ACC112 (cell line): Measurements from ENCODE around the gene IRGQ.

Source experiments
- H2AFZ ChIP-seq: fragments of 200-600 bp; sonication (generic); one replicate; pipeline ENCODE4 v1.6.0; 2017; ENCODE audit warnings: antibody characterized with exemption, low read length; ENCODE audit not compliant: unreplicated experiment
- H3K27ac ChIP-seq: fragments of 200-600 bp; sonication (generic); 2 replicates; pipeline ENCODE4 v1.5.1; 2014; ENCODE audit warnings: low read depth, mild to moderate bottlenecking, antibody characterized with exemption, low read length, moderate library complexity
- H3K27me3 ChIP-seq: fragments of 200-600 bp; sonication (generic); 2 replicates; pipeline ENCODE4 v1.6.1; 2014; ENCODE audit warnings: mild to moderate bottlenecking, antibody characterized with exemption, low read length, moderate library complexity, mixed read lengths; ENCODE audit not compliant: insufficient read depth
- H3K36me3 ChIP-seq: fragments of 200-600 bp; sonication (generic); 2 replicates; pipeline ENCODE4 v1.6.1; 2016; ENCODE audit warnings: mild to moderate bottlenecking, antibody characterized with exemption, low read length, moderate library complexity, mixed read lengths; ENCODE audit not compliant: insufficient read depth
- H3K4me1 ChIP-seq: fragments of 200-600 bp; sonication (generic); one replicate; pipeline ENCODE4 v1.6.1; 2016; ENCODE audit warnings: low read length, mixed read lengths; ENCODE audit not compliant: insufficient read depth, unreplicated experiment, control insufficient read depth
- H3K4me3 ChIP-seq: fragments of 200-600 bp; sonication (generic); 2 replicates; pipeline ENCODE4 v1.5.1; 2014; ENCODE audit warnings: mild to moderate bottlenecking, low read depth, low read length
- H3K79me2 ChIP-seq: fragments of 200-600 bp; sonication (generic); one replicate; pipeline ENCODE4 v1.6.0; 2016; ENCODE audit warnings: low read length; ENCODE audit not compliant: control insufficient read depth, unreplicated experiment, insufficient read depth

Gene IRGQ

DNA sequence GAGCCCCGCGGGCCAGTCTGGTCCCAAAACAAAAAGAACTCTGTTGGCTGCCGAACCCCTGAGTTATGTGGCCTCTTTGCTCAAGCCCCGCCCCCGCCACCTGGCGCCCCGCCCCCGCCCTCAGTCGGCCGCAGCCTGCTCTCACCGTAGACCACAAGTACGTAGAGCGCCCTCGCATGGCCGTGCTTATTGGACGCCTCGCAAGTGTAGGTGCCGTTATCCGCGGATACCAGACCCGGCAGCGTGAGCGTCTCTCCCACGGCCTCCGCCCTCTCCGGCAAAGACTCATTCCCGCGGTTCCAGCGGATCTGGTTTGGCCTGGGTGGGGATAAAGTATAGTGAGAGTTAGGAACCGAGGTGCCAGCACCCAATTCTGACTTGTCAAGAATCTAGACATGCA lies 29.0 kb upstream of the IRGQ start:
- no peaks in the 10 kb centered on the region for H3K36me3 ChIP-seq
- peaks cover 6% of the 10 kb centered on the region for H3K79me2 ChIP-seq
- H3K4me1 ChIP-seq = peaks cover 6% of the 10 kb centered on the region
- H3K4me3 ChIP-seq = no peak overlapping the region
- H3K27me3 ChIP-seq = no peaks in the 10 kb centered on the region
- H2AFZ ChIP-seq = no peak overlapping the region
- no peak overlapping the region for H3K27ac ChIP-seq

DNA sequence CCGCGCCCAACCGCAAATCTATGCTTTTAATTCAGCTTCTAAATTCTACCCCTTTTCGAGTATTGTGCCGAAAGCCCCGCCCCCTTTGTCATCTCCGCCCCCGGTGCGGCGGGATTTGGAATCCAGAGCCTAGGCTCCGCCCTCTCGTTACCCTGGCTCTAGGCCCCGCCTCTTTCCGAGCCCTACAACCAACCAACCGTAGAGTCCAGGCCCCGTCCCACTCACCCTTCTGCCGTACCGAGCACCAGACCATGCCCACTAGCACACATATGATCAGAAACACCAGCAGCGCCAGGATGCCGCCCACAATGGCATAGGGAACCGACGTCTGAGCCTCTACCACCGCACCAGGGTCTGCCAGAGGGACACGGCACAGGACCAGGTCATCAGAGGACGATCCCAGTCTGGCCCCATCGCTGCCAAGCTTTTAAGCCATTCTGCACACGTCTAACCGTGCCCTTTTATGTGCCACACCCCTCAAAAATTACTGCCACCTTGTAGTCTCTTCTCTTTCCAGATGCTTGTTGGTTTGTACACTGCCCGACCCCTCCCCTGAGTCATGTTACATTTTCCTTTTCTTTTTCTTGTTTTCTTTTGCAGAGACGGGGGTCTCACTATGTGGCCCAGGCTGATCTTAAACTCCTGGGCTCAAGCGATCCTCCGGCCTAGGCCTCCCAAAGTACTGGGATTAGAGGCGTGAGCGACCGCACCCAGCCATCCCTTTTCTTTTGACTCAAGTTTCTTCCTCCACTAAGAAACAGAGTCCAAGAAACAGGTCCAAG lies 28.1 kb upstream of the IRGQ start:
- H2AFZ ChIP-seq = no peak overlapping the region
- peaks cover 7% of the 10 kb centered on the region for H3K79me2 ChIP-seq
- H3K4me1 ChIP-seq = peaks cover 6% of the 10 kb centered on the region
- H3K36me3 ChIP-seq = no peaks in the 10 kb centered on the region
- H3K27me3 ChIP-seq = no peaks in the 10 kb centered on the region
- H3K4me3 ChIP-seq = no peak overlapping the region
- no peak overlapping the region for H3K27ac ChIP-seq

DNA sequence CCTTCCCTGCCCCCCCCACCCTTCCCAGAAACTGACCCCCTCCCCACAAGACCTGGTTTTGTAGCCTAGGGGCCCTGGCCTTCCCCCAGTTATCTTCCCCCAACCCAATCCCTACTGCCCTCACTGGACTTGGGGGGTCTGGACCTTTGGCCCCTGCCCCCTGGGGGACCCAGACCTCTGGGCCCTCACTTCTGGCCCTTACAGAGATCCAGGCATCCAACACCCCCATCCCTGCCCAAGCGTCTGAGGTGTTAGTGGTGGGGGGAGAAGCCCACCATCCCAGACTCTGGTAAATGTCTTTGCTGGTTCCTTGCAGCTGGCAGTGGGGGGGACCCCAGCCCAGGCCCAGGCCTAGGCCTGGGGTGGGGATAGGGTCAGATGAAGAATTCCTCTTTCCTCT lies 27.0 kb upstream of the IRGQ start:
- H3K79me2 ChIP-seq = peaks cover 10% of the 10 kb centered on the region
- no peak overlapping the region for H2AFZ ChIP-seq
- no peaks in the 10 kb centered on the region for H3K36me3 ChIP-seq
- peaks cover 6% of the 10 kb centered on the region for H3K4me1 ChIP-seq
- H3K27me3 ChIP-seq = no peaks in the 10 kb centered on the region
- no peak overlapping the region for H3K27ac ChIP-seq
- H3K4me3 ChIP-seq = no peak overlapping the region

DNA sequence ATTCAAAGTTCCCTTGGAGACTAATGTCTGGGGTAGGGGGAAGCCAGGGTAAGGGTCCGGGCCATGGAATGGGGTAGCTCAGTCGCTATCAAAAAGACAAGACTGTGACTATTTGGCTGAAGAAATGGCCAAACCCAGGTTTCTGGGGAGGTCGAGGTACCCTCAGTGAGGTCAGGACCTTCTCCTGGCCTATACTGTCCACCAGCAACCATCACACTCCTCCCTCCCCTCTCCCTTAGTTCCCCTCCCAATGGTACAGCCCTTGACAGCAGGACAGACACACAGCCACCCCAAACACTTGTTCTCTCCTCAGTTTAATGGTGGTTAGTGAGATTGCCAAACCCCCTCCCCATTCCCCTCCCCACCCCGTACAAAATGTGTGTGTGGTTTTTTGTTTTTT lies 26.1 kb upstream of the IRGQ start:
- H3K27me3 ChIP-seq = no peaks in the 10 kb centered on the region
- H3K4me3 ChIP-seq = no peak overlapping the region
- H2AFZ ChIP-seq = no peak overlapping the region
- H3K36me3 ChIP-seq = no peaks in the 10 kb centered on the region
- peaks cover 16% of the 10 kb centered on the region for H3K79me2 ChIP-seq
- no peak overlapping the region for H3K27ac ChIP-seq
- H3K4me1 ChIP-seq = peaks cover 6% of the 10 kb centered on the region

DNA sequence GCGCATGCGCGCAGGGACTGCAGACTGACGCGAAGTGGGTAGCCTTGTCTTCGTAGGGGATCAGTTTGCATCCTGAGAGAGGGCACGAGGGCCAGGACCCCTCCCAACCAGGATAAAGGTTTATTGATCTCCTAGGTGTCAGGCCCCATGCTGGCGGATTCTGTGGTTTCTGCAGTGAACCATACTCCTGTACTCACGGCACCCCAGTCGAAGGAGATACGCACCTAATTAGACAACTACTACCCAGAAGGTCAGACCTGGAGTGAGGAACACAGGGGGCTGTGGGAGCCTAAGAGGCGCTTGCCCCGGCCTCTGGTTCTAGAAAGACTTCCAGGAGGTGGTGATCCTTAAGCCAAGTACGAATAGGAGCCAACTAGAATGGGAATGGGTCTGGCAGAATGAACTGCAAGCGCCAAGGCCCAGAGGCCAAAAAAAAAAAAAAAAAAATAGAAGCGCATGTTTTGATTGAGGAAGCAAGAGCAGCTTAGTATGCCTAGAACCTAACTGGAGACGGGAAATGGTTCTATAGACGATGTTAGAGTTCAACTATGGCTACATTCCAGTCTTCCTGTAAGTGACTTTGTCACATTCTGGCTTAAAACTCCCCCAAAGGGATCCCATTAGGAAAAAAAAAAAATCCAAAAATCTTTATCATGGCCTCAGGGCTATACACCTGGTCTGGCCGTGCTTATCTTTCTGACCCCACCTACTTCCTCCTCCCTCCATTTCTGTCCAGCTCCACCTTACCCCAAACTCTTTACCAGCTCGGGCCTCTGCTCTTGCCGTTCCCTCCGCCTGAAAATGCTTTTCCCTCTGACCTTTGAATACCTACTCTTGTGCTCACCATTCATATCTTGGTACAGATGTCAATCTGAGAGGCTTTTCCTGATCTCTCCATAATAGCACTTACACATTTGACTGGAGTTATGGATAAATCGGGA lies 24.4 kb upstream of the IRGQ start:
- Histone ChIP-seq H3K27me3 (no peaks in the 10 kb centered on the region), H3K36me3 (no peaks in the 10 kb centered on the region), H3K4me1 (peaks cover 6% of the 10 kb centered on the region), H2AFZ (no peak overlapping the region), H3K79me2 (peaks cover 21% of the 10 kb centered on the region), H3K4me3 (peak overlapping the region; percentile 79), H3K27ac (peak overlapping the region; percentile 75)

DNA sequence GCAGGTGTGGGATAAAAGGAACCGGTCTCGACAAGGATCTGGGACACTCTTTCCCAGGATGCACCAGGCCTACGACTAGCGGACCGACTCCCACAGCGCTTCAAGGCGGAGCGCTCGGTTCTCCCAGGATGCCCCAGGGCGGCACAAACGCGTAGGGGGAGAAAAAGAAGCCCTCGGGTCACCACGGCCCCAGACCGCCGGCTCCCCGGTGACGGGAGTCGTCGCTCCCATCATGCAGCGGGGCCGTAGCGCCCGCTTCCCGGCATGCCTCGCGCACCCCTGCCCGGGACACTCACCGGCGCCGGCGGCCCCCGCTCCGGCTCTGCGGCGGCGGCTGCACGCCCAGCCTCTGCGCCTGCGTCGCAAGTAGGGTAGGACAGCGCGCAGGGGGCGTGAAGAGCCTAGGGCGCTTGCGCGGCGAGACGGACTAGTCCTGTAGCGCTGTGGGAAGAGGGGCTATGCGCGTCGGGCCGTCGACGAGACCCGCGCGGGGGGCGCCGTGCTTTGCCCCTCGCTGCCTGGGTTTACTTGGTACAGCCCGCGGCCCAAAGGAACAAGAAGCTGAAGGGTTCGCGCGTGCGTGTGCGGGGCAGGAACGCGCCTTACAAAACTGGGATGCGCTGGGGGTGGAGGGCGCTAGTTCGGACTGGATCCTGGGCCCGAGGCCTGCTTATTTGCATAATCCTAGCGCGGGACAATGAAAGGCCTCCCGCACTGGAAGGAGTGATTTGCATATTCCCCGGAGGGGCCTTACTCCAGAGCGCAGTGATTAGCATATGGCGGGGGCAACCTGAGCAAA lies 23.5 kb upstream of the IRGQ start, which contains the start of gene ZNF428:
Gene ZNF428, minus strand, starts transcription at position 368 of the 799 bp plus-strand sequence. CDS start 5,325 bp downstream, outside the sequence.
- Histone ChIP-seq H3K4me1 (peaks cover 6% of the 10 kb centered on the region), H3K4me3 (peak within 1 kb of the TSS; percentile 79), H3K27ac (peak within 1 kb of the TSS; percentile 75), H2AFZ (peak within 1 kb of the TSS; percentile 95), H3K36me3 (no peaks in the 10 kb centered on the region), H3K79me2 (peaks cover 23% of the 10 kb centered on the region), H3K27me3 (no peaks in the 10 kb centered on the region)

DNA sequence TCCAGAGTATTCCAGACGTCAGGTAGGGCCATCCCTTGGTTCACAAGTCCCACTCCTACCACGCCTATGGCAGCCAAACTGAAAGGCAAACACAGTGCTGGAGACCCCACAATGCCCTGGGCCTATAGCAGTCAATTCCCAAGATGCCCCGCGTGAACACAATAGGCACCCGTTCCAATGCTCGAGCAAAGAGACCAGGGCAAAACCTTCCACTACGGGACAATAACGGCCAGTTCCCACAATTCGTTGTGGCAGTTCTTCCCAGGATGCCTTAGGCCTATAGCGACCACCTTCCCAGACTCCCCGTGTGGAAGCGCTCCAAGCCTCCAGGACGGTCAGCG lies 23.0 kb upstream of the IRGQ start:
- no peaks in the 10 kb centered on the region for H3K27me3 ChIP-seq
- peak overlapping the region; percentile 75 for H3K27ac ChIP-seq
- peak overlapping the region; percentile 95 for H2AFZ ChIP-seq
- H3K4me1 ChIP-seq = peaks cover 6% of the 10 kb centered on the region
- no peaks in the 10 kb centered on the region for H3K36me3 ChIP-seq
- peaks cover 23% of the 10 kb centered on the region for H3K79me2 ChIP-seq
- H3K4me3 ChIP-seq = peak overlapping the region; percentile 79

DNA sequence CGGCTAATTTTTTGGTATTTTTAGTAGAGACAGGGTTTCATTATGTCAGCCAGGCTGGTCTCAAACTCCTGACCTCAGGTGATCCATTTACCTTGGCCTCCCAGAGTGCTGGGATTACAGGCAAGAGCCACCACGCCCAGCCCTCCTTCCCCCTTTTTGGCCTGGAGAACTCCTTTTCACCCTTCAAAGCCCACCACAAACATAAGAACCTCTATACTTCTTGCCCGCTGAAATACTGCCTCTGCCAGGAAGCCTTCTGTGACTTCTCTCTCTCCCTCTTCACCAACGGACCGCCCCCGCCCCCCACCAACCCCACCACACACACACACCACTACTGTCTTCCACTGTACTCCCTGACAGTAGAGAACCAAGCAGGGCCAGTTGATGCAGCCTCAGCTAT lies 21.0 kb upstream of the IRGQ start:
- no peak overlapping the region for H3K4me3 ChIP-seq
- peaks cover 23% of the 10 kb centered on the region for H3K79me2 ChIP-seq
- H3K4me1 ChIP-seq = peaks cover 6% of the 10 kb centered on the region
- no peaks in the 10 kb centered on the region for H3K36me3 ChIP-seq
- no peak overlapping the region for H3K27ac ChIP-seq
- H3K27me3 ChIP-seq = no peaks in the 10 kb centered on the region
- H2AFZ ChIP-seq = no peak overlapping the region

DNA sequence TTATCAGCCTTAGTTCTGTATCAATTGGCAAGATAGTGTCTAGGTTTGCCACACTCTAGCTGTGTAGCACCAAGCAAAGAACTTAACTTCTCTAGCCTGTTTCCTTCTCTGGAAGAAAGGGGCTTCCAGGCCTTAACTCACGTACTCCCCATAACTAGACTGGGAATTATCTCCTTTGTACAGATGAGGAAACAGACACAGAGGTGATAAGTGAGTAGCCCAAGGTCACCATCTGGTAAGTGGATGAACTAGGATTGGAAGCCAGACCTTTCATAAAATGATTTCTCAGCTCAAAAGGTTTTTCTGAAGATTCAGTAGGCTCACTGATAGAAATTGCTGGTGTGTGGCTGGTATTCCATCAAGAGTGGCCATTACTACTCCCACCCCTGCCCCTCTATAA lies 20.4 kb upstream of the IRGQ start:
- Histone ChIP-seq H2AFZ (no peak overlapping the region), H3K79me2 (peaks cover 23% of the 10 kb centered on the region), H3K36me3 (no peaks in the 10 kb centered on the region), H3K27ac (no peak overlapping the region), H3K4me1 (peaks cover 6% of the 10 kb centered on the region), H3K27me3 (no peaks in the 10 kb centered on the region), H3K4me3 (no peak overlapping the region)

DNA sequence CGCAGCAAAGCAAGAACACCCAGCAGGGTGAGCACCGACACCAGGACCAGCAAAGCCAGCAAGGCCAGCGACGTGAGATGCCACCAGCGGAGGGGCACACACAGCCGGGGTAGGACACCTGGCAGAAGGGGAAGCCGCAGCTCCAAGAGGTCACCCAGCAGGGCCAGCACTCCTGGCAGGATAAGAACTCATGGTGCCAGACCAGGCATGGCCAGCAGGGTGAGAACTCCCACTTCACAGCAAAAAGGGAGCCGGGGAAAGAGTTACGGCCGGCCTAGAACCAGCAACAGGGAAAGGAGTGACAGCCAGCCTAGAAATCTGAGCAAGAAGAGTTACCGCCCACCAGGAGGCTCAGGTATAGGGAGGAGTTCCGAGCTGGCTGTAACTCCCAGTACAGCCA lies 16.4 kb upstream of the IRGQ start:
- Histone ChIP-seq H3K36me3 (no peaks in the 10 kb centered on the region), H3K27ac (no peak overlapping the region), H3K27me3 (no peaks in the 10 kb centered on the region), H3K4me3 (no peak overlapping the region), H2AFZ (no peak overlapping the region), H3K79me2 (peaks cover 10% of the 10 kb centered on the region), H3K4me1 (no peaks in the 10 kb centered on the region)
